Muscle of back (tissue), 11 donors: ENCODE measurements around the gene NES. TPM values are rescaled to one million over a fixed set of nuclear protein-coding genes. Genes with fewer than 3 reads are reported as not detected.

ENCODE experiments used
- DNase-seq, 3 donors: peaks; one replicate each; pipeline versions ENCODE4 v3.0.0 to v3.0.0-alpha.2; 2013
- polyA plus RNA-seq, 10 donors: library from polyadenylated mRNA; unstranded; fragments of 120-200 nt; gene quantifications; one replicate each; pipeline ENCODE4 v1.2.1, GENCODE V29; 2013; ENCODE audit not compliant: insufficient read length in 10 of 10

Gene NES
- polyA plus RNA-seq, 10 donors = 584 to 1,081 (median 826) TPM

DNA sequence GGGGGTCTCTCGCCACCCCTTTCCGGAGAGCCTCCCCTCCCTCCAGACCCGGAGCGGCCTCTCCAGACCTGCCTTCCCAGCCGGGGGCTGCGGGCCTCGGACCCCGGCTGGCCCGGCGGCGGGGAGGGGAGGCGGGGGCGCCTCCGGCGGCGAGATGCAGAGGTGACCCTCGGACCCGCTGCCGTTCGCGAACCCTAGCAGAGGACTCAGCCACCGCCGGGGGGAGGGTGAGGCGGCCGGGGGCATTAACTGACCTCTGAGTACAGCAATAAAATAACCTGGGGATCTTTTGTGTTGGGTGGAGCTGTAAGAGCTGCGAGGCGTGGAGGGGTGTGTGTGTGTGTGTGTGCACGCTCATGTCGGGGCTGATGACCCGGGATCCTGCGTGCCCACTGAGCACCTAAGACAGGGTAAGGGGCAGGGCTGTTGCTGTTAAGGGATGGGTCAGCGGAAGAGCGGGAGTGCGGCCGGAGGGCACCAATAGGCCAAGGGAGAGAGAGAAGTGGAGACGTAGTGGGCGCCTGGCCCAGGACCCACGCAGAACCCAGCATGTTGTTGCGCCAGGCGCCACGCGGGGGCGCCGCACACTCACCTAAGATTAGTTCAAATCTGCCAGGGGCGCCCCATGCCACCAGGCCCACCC is 51.6 kb downstream of the NES start:
- DNase-seq = peak; percentile 14 to 73 (median 67)

GRCh38 chr1:156624814-156625435 is 52.3 kb downstream of the NES start:
- DNase-seq = peak in 1 of 3 donors; percentile 25

- DNase-seq = peak in 1 of 3 donors; percentile 63
Observed at GRCh38 chr1:156623946-156624813, 53.0 kb downstream of the NES start.

- no peak for DNase-seq
Observed at GRCh38 chr1:156622581-156623297, 54.5 kb downstream of the NES start.

DNA sequence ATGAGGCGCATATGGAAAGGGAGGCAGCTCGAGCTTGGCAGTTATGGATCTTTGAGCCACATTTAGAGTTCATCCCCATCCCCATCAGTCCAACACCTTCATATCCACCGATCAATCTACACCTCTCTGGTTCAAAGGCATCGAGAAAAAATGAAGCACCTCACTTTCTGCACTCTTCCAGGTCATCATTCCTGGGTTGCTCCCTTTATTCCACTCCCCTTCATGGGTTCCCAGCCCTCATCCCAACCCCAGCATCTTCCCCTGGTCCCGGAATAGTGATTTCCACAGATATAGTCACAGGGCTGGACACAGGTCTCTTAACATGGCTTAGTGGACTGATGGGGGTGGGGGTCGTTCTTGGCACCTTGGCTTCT is 57.6 kb downstream of the NES start:
- no peak for DNase-seq

DNA sequence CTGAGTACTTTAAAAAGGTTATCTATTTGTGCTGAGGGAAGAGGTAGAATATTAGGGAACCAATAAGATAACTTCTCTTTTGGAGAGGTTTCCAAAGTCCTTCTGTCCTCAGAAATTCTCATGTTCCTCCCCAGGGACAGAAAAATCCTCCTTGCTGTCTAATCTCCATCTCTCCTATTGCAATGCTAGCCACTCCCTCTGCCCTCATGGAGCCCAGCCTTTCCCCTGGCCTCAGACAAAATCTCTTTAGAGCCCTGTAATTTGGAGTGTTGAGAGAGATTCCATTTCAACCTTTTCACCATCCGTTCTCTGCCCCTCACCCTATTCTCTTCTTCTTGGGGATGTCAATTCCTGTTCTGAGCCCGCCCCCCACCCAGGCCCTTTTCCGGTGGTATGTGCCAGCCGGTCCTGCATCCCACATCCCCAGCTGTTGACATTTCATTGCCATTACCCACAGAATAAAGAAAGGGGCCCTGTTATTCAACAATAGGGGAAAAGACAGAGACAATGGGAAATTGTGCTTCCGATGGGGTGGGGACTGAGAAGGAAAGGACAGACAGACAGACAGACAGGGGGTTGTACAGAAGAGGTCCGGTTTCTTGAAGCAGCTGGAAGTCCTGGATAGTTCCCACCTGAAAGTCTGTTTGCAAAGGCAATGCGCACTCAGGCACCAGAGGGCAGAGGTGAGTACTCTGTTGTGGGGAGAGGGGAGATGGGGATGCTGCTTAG is 58.2 kb downstream of the NES start, which contains the start of gene HAPLN2:
Gene HAPLN2, plus strand, starts transcription at position 563 of the 729 bp plus-strand sequence. CDS start 4,076 bp downstream, outside the sequence.
- no peak for DNase-seq

Other genes with a start within 250 kb of the NES start
- 10 to 100 TPM; 37.3 to 66.8 (median 59.9) TPM for gene MEF2D, start 176.6 kb downstream of the NES start, polyA plus RNA-seq
- gene IQGAP3, start 104.8 kb downstream of the NES start, polyA plus RNA-seq = 10 to 100 TPM in 2 of 10 donors, 1 to 10 TPM in 8; 5.3 to 11.5 (median 7.3) TPM
- under 1 TPM in 8 of 10 donors, not detected in 2; 0.18 to 0.94 (median 0.40) TPM for gene TTC24, start 97.7 kb downstream of the NES start, polyA plus RNA-seq
- gene NAXE, start 85.6 kb downstream of the NES start, polyA plus RNA-seq = 10 to 100 TPM; 23.5 to 38.4 (median 28.9) TPM
- 10 to 100 TPM; 23.4 to 36.7 (median 29.4) TPM for gene GPATCH4, start 75.9 kb downstream of the NES start, polyA plus RNA-seq
- under 1 TPM in 8 of 10 donors, not detected in 2; 0.13 to 0.98 (median 0.27) TPM for gene HAPLN2, start 58.0 kb downstream of the NES start, polyA plus RNA-seq
- gene BCAN, start 35.3 kb downstream of the NES start, polyA plus RNA-seq = 1 to 10 TPM; 1.7 to 5.7 (median 2.1) TPM
- gene CRABP2, start 28.2 kb upstream of the NES start, polyA plus RNA-seq = 100 to 1,000 TPM; 191 to 363 (median 287) TPM
- gene METTL25B, start 51.1 kb upstream of the NES start, polyA plus RNA-seq = 10 to 100 TPM; 13.7 to 27.2 (median 18.3) TPM
- gene ISG20L2, start 51.4 kb upstream of the NES start, polyA plus RNA-seq = 10 to 100 TPM; 20.9 to 28.4 (median 25.2) TPM
- gene MRPL24, start 63.7 kb upstream of the NES start, polyA plus RNA-seq = 10 to 100 TPM; 58.4 to 72.1 (median 65.6) TPM
- 100 to 1,000 TPM; 117 to 171 (median 142) TPM for gene HDGF, start 74.3 kb upstream of the NES start, polyA plus RNA-seq
- 10 to 100 TPM; 49.9 to 78.1 (median 64.9) TPM for gene PRCC, start 90.1 kb upstream of the NES start, polyA plus RNA-seq
- 1 to 10 TPM in 1 of 10 donors, under 1 TPM in 9; 0.24 to 1.8 (median 0.67) TPM for gene SH2D2A, start 139.4 kb upstream of the NES start, polyA plus RNA-seq
- gene INSRR, start 181.7 kb upstream of the NES start, polyA plus RNA-seq = under 1 TPM; 0.20 to 0.54 (median 0.33) TPM
- gene NTRK1, start 183.5 kb upstream of the NES start, polyA plus RNA-seq = 1 to 10 TPM in 2 of 10 donors, under 1 TPM in 8; 0.17 to 1.1 (median 0.60) TPM
- gene PEAR1, start 216.3 kb upstream of the NES start, polyA plus RNA-seq = 10 to 100 TPM; 18.1 to 30.3 (median 22.0) TPM
- gene LRRC71, start 243.2 kb upstream of the NES start, polyA plus RNA-seq = 1 to 10 TPM in 3 of 10 donors, under 1 TPM in 7; 0.22 to 1.2 (median 0.81) TPM